Liver (tissue), 3 donors: ENCODE measurements around the gene UPF1.

Experiments used
- CTCF ChIP-seq: fragments of 150-350 bp; IDR thresholded peaks from 2 replicates; pipeline ENCODE4 v1.5.1; 2017; ENCODE audit warnings: improper control_type of control experiment, low read depth, low read length; ENCODE audit not compliant: missing input control
- HNF4G ChIP-seq: IDR thresholded peaks from 2 replicates; pipeline ENCODE4 v1.6.1; 2016; ENCODE audit warnings: antibody characterized with exemption
- MAX ChIP-seq: IDR thresholded peaks from 2 replicates; pipeline ENCODE4 v1.6.1; 2016; ENCODE audit warnings: antibody characterized with exemption
- YY1 ChIP-seq: IDR thresholded peaks from 2 replicates; pipeline ENCODE4 v1.6.1; 2016; ENCODE audit warnings: antibody characterized with exemption, mild to moderate bottlenecking
- donor health status: healthy.
- donor health status: healthy.

- TF ChIP-seq HNF4G (no peak), CTCF (no peak), YY1 (no peak), MAX (no peak)
Measured at GRCh38 chr19:18896421-18896841, 64.7 kb downstream of the UPF1 start.
